Naive B cell (primary cell): Measurements from ENCODE around the gene RPS29. TPM values are rescaled to one million over a fixed set of nuclear protein-coding genes. Genes with fewer than 3 reads are reported as not detected.
A peak's percentile ranks its signal among the peaks of the same experiment; 100 is the strongest.
"Not testable (repeated sequence)": the region's sequence is repeated elsewhere in the genome, so short reads cannot be mapped to it uniquely, and the experiment has no call there.

ENCODE experiments used
- ATAC-seq, 2 donors: fragments of 150-1000 bp; cut with Tn5 transposase; 2 replicates each; pipeline ENCODE4 v1.10.0; 2021; ENCODE audit warnings: low read depth in 2 of 2, mild to moderate bottlenecking in 2 of 2, moderate library complexity in 2 of 2
- DNase-seq: peaks from one replicate; pipeline ENCODE4 v3.0.0; 2022
- H3K27ac Mint-ChIP-seq, 6 donors: one replicate each; pipeline ENCODE4 v1.8.0; 2020 to 2022; ENCODE audit warnings: mild to moderate bottlenecking in 6 of 6, mixed read lengths in 6 of 6, moderate library complexity in 5 of 6, inconsistent platforms in 2 of 6
- H3K27me3 Mint-ChIP-seq, 3 donors: one replicate each; pipeline ENCODE4 v1.8.0; 2021 to 2022; ENCODE audit warnings: mixed read lengths in 3 of 3, mild to moderate bottlenecking in 1 of 3
- H3K36me3 Mint-ChIP-seq, 2 donors: one replicate each; pipeline ENCODE4 v1.8.0; 2020 to 2022; ENCODE audit warnings: mixed read lengths in 2 of 2, inconsistent platforms in 1 of 2, mild to moderate bottlenecking in 1 of 2
- H3K4me1 Mint-ChIP-seq, 3 donors: one replicate each; pipeline ENCODE4 v1.8.0; 2020 to 2022; ENCODE audit warnings: mixed read lengths in 3 of 3, inconsistent platforms in 1 of 3, mild to moderate bottlenecking in 1 of 3, moderate library complexity in 1 of 3
- H3K4me3 Mint-ChIP-seq, 8 donors: one replicate each; pipeline ENCODE4 v1.8.0; 2020 to 2022; ENCODE audit warnings: mild to moderate bottlenecking in 8 of 8, mixed read lengths in 8 of 8, moderate library complexity in 8 of 8, inconsistent platforms in 2 of 8
- H3K9me3 Mint-ChIP-seq, 7 donors: one replicate each; pipeline ENCODE4 v1.8.0; 2020 to 2022; ENCODE audit warnings: mixed read lengths in 7 of 7, mild to moderate bottlenecking in 5 of 7, inconsistent platforms in 2 of 7, moderate library complexity in 1 of 7
- polyA plus RNA-seq, 6 donors: library from polyadenylated mRNA; unstranded; fragments of 300-500 nt; fragmentation: Illumina TruSeq; gene quantifications; one replicate each; pipeline ENCODE4 v1.2.3, GENCODE V29; 2021; ENCODE audit warnings: low read depth in 6 of 6

The RPS29 gene
- polyA plus RNA-seq, 6 donors from 2014 or later, result 5,522 to 9,273 (median 8,580) TPM

DNA sequence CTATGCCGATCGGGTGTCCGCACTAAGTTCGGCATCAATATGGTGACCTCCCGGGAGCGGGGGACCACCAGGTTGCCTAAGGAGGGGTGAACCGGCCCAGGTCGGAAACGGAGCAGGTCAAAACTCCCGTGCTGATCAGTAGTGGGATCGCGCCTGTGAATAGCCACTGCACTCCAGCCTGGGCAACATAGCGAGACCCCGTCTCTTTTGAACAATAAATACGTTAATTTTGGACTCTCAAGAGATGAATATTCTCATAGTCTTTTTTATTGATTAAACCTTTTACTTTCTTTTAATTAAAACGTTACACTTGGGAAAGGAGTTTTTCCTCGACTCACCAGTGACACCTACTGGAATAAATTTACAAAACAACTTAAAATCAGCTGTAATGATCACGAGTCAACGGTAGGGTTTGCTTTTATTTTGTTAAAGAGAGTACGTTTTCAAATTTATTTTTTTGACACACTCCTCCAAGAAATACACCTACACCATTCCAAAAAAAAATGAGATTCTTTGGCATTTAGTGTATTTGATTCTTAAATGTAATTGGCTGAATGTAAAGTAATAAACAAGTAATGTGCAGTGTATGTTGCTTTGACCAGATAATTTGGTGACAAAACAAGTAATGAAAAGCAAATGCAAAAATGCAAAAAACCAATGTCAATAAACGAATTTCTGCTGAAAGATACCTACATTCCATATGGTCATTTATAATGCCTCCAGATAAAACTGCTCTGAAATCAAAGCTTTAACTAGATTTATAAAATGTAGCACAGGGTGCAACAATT lies 687 bp upstream of the RPS29 start:
- Mint-ChIP-seq H3K9me3 (peaks cover 0 to 2% (median 0%) of the 10 kb centered on the region in 7 donors), H3K27ac (peak overlapping the region; percentile 96 to 99 (median 99)), H3K4me1 (peaks cover 23 to 47% (median 37%) of the 10 kb centered on the region in 3 donors), H3K4me3 (peak overlapping the region; percentile 90 to 99 (median 98)), H3K36me3 (peaks cover 0 to 19% of the 10 kb centered on the region in 2 donors), H3K27me3 (no peaks in the 10 kb centered on the region)
- peak; percentile 72 for DNase-seq
- ATAC-seq, result peak; percentile 24 to 25

DNA sequence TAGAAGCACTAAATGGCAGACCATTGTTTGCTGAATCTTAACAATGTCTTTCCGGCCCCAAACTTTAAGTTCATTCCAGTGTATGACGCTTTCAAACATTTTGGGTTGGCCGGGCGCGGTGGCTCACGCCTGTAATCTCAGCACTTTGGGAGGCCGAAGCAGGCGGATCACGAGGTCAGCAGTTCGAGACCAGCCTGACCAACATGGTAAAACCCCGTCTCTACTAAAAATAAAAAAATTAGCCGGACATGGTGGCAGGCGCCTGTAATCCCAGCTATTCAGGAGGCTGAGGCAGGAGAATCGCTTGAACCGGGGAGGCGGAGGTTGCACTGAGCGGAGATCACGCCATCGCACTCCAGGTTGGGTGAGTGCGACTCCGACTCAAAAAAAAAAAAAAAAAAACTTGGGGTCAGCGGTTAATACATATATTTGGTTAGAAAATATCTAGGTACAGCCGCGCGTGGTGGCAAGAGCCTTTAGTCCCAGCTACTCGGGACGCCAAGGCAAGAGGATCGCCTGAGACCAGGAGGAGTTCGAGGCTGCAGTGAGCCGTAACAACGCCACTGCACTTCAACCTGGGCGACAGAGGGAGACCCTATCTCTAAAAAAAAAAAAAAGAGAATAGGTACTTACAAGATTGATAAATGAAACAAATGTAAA lies 1.1 kb downstream of the RPS29 start:
- ATAC-seq, H3K27me3 Mint-ChIP-seq, H3K9me3 Mint-ChIP-seq, DNase-seq: not testable (repeated sequence)
- peaks cover 35 to 60% (median 51%) of the 10 kb centered on the region in 3 donors for H3K4me1 Mint-ChIP-seq
- peaks cover 0 to 19% of the 10 kb centered on the region in 2 donors for H3K36me3 Mint-ChIP-seq
- H3K4me3 Mint-ChIP-seq, result peak overlapping the region; percentile 90 to 99 (median 98)
- peak overlapping the region; percentile 93 to 99 (median 98) for H3K27ac Mint-ChIP-seq

DNA sequence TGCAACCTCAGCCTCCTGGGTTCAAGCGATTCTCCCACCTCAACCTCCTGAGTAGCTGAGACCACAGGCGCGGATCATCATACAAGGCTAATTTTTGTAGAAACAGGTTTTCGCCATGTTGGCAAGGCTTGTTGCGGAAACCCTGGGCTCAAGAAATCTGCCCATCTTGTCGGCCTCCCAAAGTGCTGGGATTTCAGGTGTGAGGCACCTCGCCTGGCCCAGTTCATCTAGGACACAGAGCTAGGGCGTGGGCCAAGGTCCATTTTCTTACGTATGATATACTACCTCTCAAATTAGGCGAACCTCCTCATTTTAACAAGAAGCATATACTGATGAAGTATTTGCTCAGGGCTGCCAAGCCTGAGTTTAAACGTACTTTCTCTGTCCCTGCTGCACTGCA lies 2.1 kb downstream of the RPS29 start:
- no peak for DNase-seq
- Mint-ChIP-seq H3K4me1 (peaks cover 38 to 69% (median 55%) of the 10 kb centered on the region in 3 donors), H3K36me3 (peaks cover 0 to 19% of the 10 kb centered on the region in 2 donors), H3K27ac (peak overlapping the region in 5 of 6 donors; percentile 37 to 98 (median 59)), H3K27me3 (no peaks in the 10 kb centered on the region), H3K4me3 (peak overlapping the region in 7 of 8 donors; percentile 90 to 99 (median 97)), H3K9me3 (peaks cover 0 to 2% (median 0%) of the 10 kb centered on the region in 7 donors)
- ATAC-seq, result no peak

DNA sequence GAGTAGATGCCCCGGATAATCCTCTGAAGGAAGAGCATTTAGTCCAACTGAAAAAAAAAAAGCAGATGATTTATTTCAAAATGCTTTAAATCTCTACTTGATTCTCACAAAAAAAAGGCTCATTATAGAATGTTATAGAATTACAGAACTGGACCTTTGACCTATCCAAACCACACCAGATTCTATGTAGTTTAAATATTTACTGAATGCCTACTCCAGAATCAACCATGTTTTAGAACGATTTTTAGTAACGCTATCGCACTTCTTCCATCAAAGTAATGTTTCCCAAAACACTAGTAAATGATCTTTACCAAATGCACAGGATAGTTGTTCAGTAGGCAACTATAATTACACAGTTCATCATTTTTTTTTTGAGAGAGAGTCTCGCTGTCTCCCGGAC lies 2.6 kb downstream of the RPS29 start:
- Mint-ChIP-seq H3K4me1 (peaks cover 38 to 71% (median 55%) of the 10 kb centered on the region in 3 donors), H3K27ac (peak overlapping the region in 3 of 6 donors; percentile 59 to 98 (median 89)), H3K36me3 (peaks cover 0 to 19% of the 10 kb centered on the region in 2 donors), H3K4me3 (peak overlapping the region in 6 of 8 donors; percentile 70 to 99 (median 97)), H3K9me3 (peaks cover 0 to 2% (median 0%) of the 10 kb centered on the region in 7 donors), H3K27me3 (no peaks in the 10 kb centered on the region)
- no peak for DNase-seq
- no peak for ATAC-seq

DNA sequence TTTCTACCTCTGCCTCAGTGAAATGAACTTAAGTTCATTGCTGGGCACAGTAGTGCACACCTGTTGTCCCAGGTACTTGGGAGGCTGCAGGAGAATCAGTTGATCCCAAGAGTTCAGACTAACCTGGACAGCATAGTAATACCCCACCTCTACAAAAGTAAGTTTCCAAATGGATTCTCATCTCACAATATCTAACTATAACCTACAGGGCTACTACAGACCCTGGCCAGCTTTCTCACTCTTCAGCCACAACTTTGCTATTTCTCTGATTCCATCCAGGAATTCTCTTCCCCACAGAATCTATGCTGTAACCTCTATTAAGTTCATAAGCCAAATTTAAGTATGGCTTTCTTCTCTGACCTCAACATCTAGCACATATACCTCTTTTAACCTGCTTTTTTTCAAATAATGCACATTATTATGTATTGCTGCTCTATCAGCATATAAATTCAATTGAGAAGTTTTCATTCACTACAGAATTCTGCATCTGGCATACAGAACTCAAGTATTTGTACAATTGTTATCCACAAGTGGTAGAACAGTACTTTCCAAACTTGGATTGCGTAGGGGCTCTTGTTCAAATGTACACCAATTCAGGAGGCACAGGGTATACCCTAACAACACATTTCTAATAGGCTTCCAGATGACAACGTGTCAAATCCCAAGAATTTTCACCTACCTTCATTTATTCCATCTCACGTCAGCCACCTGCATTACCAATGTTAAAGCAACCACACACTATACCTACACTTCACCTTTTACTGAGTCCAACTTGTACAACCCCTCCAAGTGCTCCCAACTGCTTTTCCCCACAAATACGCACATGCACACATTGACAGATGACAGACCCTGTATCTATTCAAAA lies 3.8 kb downstream of the RPS29 start:
- Mint-ChIP-seq H3K9me3 (peaks cover 0 to 2% (median 0%) of the 10 kb centered on the region in 7 donors), H3K27me3 (no peaks in the 10 kb centered on the region), H3K36me3 (peaks cover 5 to 19% of the 10 kb centered on the region in 2 donors), H3K27ac (peak overlapping the region in 5 of 6 donors; percentile 32 to 98 (median 73)), H3K4me1 (peaks cover 43 to 77% (median 61%) of the 10 kb centered on the region in 3 donors), H3K4me3 (peak overlapping the region in 3 of 8 donors; percentile 5 to 99 (median 46))
- DNase-seq, result no peak
- no peak for ATAC-seq

DNA sequence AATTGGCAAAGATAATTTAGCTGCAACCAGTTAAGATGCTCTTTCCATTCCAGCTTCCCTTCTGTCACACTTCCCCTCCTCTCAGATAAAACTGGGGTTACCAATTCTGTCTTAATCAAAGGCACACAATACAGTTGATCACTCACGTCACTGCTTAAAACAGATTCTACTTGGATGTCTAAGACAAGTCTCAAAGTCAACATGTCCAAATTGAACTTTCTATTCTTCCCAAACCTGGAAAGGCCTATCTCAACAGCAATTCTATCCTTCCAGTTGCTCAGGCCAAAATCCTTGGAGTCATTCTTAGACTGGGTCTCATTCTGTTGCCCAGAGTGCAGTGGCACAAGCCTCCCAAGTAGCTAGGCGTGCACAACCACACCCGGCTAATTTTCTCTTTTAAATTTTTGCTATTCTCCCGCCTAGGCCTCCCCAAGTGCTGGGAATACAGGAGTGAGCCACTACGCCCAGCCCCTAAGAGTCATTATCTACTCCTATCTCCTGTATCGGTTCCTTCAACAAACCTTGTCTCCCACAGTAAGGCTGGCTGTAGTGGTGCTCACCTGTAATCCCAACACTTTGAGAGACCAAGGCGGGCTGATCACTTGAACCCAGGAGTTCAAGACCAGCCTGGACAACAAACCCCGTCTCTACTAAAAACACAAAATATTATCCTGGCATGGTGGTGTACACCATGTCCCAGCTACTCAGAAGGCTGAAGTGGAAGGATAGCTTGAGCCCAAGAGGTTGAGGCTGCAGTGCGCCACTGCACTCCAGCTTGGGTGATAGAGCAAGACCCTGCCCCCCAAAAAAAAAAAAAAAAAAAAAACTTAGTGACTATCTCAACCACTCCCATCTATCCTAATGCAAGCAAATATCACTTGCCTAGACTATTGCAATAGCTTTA lies 4.7 kb downstream of the RPS29 start:
- Mint-ChIP-seq H3K9me3 (peaks cover 0 to 1% (median 0%) of the 10 kb centered on the region in 7 donors), H3K36me3 (peaks cover 6 to 19% of the 10 kb centered on the region in 2 donors), H3K4me1 (peaks cover 43 to 73% (median 60%) of the 10 kb centered on the region in 3 donors), H3K27ac (peak overlapping the region in 5 of 6 donors; percentile 32 to 98 (median 79)), H3K27me3 (no peaks in the 10 kb centered on the region), H3K4me3 (peak overlapping the region in 2 of 8 donors; percentile 7 to 99)
- ATAC-seq (no peak), DNase-seq (no peak)

DNA sequence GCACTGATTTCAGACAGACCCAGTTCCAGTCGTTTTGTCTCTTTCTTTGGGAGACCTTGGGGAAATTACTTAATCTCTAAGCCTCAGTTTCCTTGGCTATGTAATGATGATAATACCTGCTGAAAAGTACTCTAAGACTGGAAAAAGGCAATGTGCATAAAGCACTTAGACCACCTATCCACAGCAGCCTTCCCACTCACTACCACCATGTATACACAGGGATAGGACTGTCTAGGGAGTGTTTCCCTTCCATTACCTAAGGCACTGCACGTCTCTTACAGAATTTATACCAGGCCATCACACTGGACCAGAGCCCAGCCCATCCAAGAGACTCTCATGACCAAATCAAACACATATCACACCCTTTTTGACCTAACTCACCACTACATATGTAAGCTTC lies 6.3 kb downstream of the RPS29 start:
- ATAC-seq (no peak), DNase-seq (no peak)
- Mint-ChIP-seq H3K27me3 (no peaks in the 10 kb centered on the region), H3K27ac (peak overlapping the region in 3 of 6 donors; percentile 27 to 64 (median 39)), H3K36me3 (peaks cover 6 to 15% of the 10 kb centered on the region in 2 donors), H3K9me3 (no peaks in the 10 kb centered on the region), H3K4me3 (peak overlapping the region in 1 of 8 donors; percentile 35), H3K4me1 (peaks cover 31 to 60% (median 45%) of the 10 kb centered on the region in 3 donors)

DNA sequence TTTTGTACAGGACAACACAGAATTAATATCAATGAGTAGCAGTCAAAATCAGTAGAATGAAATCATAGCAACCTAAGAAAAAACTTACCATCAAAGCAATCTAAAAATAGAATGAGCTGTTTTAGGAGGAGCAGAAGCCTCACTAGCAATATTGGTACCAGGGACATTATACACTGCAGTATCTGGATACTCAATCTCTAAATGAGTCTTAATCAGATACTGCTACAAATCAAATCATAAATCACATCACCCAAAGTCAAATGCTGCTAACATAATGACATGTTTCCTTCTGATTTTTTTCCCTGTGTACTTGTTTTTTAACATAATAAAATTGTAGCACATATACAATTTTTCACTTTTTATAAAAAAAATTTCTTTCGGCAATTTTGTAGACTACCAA lies 8.0 kb downstream of the RPS29 start:
- ATAC-seq (no peak), DNase-seq (no peak)
- Mint-ChIP-seq H3K4me1 (peaks cover 28 to 43% (median 35%) of the 10 kb centered on the region in 3 donors), H3K36me3 (peaks cover 7 to 18% of the 10 kb centered on the region in 2 donors), H3K27me3 (no peaks in the 10 kb centered on the region), H3K27ac (peak overlapping the region in 1 of 6 donors; percentile 78), H3K9me3 (no peaks in the 10 kb centered on the region), H3K4me3 (no peak overlapping the region)

DNA sequence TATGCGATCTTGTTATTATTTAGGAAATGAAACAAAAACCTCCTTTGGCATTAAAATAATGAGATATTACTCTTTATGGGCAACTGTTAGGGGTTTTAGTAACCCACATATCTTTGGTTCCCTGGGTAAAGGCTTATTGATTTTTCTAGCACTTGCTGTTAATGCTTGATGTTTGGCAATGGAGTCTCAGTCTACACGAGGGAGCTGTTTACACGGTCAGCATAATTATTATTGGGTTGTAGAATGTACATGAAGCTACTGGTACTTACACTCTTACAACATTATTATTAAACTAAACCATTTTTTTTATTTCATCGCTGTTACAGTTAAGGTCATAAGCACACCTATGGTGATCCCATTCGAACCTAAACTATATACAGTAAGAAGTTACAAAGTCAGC lies 12.1 kb downstream of the RPS29 start:
- H3K27ac Mint-ChIP-seq, result peak overlapping the region in 1 of 6 donors; percentile 23
- H3K4me3 Mint-ChIP-seq, result no peak overlapping the region
- ATAC-seq, result no peak
- peaks cover 0 to 10% (median 6%) of the 10 kb centered on the region in 7 donors for H3K9me3 Mint-ChIP-seq
- no peaks in the 10 kb centered on the region for H3K27me3 Mint-ChIP-seq
- H3K4me1 Mint-ChIP-seq, result peaks cover 6 to 9% (median 9%) of the 10 kb centered on the region in 3 donors
- DNase-seq, result no peak
- H3K36me3 Mint-ChIP-seq, result peaks cover 14 to 22% of the 10 kb centered on the region in 2 donors

DNA sequence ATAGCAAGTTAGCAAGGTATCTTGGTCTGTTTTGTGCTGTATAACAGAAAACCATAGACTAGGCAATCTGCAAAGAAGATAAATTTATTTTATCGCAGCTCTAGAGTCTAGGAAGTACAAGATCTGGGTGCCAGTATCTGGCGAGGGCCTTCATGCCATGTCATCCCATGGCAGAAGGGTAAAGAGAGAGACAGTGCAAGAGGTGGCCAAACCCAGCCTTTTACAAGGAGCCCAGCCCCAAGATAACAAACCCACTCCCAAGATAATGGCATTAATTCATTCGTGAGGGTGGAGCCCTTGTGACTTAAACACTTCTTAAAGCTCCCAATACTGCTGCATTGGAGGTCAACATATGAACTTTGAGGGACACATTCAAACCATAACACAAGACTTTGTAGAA lies 16.9 kb downstream of the RPS29 start:
- Mint-ChIP-seq H3K27ac (no peak overlapping the region), H3K4me1 (peaks cover 0 to 4% (median 0%) of the 10 kb centered on the region in 3 donors), H3K36me3 (peaks cover 8 to 22% of the 10 kb centered on the region in 2 donors)

DNA sequence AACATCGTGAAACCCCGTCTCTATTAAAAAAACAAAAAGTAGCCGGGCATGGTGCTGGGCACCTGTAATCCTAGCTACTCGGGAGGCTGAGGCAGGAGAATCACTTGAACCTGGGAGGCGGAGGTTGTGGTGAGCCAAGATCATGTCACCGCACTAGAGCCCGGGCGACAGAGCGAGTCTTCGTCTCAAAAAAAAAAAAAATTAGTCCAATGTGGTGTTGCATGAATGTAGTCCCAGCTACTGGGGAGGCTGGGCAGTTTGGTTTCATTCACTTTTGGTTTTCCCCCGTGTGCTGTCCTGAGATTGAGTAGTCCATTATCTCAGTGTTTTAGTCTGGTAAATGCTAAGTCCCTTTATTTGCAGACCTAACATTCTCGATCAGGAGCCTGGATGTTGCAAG lies 19.5 kb downstream of the RPS29 start:
- Mint-ChIP-seq H3K36me3 (peaks cover 9 to 13% of the 10 kb centered on the region in 2 donors), H3K4me3 (no peak overlapping the region), H3K9me3 (peaks cover 0 to 9% (median 7%) of the 10 kb centered on the region in 7 donors), H3K27me3 (no peaks in the 10 kb centered on the region), H3K27ac (no peak overlapping the region), H3K4me1 (no peaks in the 10 kb centered on the region)
- ATAC-seq (no peak), DNase-seq (no peak)

More for the DNA sequence above, 16.9 kb downstream of the RPS29 start:
- DNase-seq (no peak), ATAC-seq (no peak)
- Mint-ChIP-seq H3K27me3 (no peaks in the 10 kb centered on the region), H3K4me3 (no peak overlapping the region), H3K9me3 (peaks cover 0 to 10% (median 6%) of the 10 kb centered on the region in 7 donors)
